Prostate gland (tissue), 2 donors: ENCODE results near the gene KLHL41.

Experiments
- POLR2AphosphoS5 ChIP-seq: sonication (generic); formaldehyde crosslinking; IDR thresholded peaks from one replicate; pipeline ENCODE4 v1.6.1; 2017; ENCODE audit warnings: antibody characterized with exemption
- TF ChIP-seq, protein P1 (sequence below), 4 experiments: fragments of 200-600 bp in 2 of 4; fragments of 450-650 bp in 2 of 4; sonication (generic) in 2 of 4; IDR thresholded peaks; 1 replicate in 3 of 4; 2 replicates in 1 of 4; pipeline ENCODE4 v1.5.1; 2016 to 2019; ENCODE audit warnings: antibody characterized with exemption in 4 of 4, mild to moderate bottlenecking in 2 of 4, moderate library complexity in 2 of 4

DNA sequence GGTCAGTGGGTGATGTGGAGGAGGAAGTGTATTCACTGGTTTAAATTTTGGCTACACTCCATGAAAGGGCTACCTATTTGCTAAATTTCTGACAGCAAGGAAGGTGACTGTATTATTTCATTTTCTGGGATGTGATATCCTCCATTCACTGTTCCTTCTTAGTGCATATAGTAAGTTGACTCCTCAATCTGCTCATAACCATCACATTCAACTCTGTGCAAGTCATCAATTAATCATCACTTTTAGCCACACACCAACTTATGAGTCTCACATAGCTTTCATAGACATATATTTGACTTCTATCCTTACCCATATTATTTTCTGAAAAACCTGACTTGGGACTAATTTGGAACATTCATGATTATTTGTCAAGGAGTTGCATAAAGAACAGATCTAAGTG lies 16.9 kb downstream of the KLHL41 start:
- TF ChIP-seq, protein P1, sequence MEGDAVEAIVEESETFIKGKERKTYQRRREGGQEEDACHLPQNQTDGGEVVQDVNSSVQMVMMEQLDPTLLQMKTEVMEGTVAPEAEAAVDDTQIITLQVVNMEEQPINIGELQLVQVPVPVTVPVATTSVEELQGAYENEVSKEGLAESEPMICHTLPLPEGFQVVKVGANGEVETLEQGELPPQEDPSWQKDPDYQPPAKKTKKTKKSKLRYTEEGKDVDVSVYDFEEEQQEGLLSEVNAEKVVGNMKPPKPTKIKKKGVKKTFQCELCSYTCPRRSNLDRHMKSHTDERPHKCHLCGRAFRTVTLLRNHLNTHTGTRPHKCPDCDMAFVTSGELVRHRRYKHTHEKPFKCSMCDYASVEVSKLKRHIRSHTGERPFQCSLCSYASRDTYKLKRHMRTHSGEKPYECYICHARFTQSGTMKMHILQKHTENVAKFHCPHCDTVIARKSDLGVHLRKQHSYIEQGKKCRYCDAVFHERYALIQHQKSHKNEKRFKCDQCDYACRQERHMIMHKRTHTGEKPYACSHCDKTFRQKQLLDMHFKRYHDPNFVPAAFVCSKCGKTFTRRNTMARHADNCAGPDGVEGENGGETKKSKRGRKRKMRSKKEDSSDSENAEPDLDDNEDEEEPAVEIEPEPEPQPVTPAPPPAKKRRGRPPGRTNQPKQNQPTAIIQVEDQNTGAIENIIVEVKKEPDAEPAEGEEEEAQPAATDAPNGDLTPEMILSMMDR (IDR thresholded peaks at IDR 0.05): no peak
- TF ChIP-seq POLR2AphosphoS5: no peak
